H1 (cell line): ENCODE measurements around the gene NFIX. TPM values are rescaled to one million over a fixed set of nuclear protein-coding genes. Genes with fewer than 3 reads are reported as not detected.
A peak's percentile ranks its signal among the peaks of the same experiment; 100 is the strongest.

ENCODE experiments used
- ATF2 ChIP-seq: IDR thresholded peaks from 2 replicates; pipeline ENCODE4 v1.6.1; 2012; ENCODE audit warnings: low read length, inconsistent platforms
- ATF3 ChIP-seq: IDR thresholded peaks from 2 replicates; pipeline ENCODE4 v1.6.1; 2011; ENCODE audit warnings: low read depth, mild to moderate bottlenecking, low read length; ENCODE audit not compliant: insufficient read depth
- CHD1 ChIP-seq: IDR thresholded peaks from 2 replicates; pipeline ENCODE4 v1.6.1; 2012; ENCODE audit warnings: low read depth, low read length, improper control_type of control experiment
- CTCF ChIP-seq, 3 experiments: IDR thresholded peaks; 1 replicate in 2 of 3; 2 replicates in 1 of 3; pipeline versions ENCODE4 v1.5.1 to v1.6.1; 2011; ENCODE audit warnings: low read length in 3 of 3, mild to moderate bottlenecking in 3 of 3, inconsistent platforms in 2 of 3, low read depth in 1 of 3, moderate library complexity in 1 of 3; ENCODE audit not compliant: insufficient read depth in 1 of 3; ENCODE audit errors: control extremely low read depth in 1 of 3
- E2F6 ChIP-seq: IDR thresholded peaks from 2 replicates; pipeline ENCODE4 v1.6.1; 2012; ENCODE audit warnings: inconsistent platforms
- EGR1 ChIP-seq: IDR thresholded peaks from 2 replicates; pipeline ENCODE4 v1.6.1; 2011; ENCODE audit warnings: low read depth, low read length, borderline replicate concordance
- EP300 ChIP-seq, 2 experiments: IDR thresholded peaks; 1 replicate in 1 of 2; 2 replicates in 1 of 2; pipeline ENCODE4 v1.6.1; 2011 to 2012; ENCODE audit warnings: low read depth in 2 of 2, low read length in 2 of 2, mild to moderate bottlenecking in 2 of 2, borderline replicate concordance in 1 of 2, inconsistent platforms in 1 of 2, moderate library complexity in 1 of 2
- JUN ChIP-seq: IDR thresholded peaks from 2 replicates; pipeline ENCODE4 v1.6.1; 2011; ENCODE audit warnings: low read depth, mild to moderate bottlenecking, improper control_type of control experiment, low read length
- KDM1A ChIP-seq: fragments of 200-600, 300-600 bp; sonication (generic); IDR thresholded peaks from 2 replicates; pipeline ENCODE4 v1.7.1; 2016; ENCODE audit warnings: mild to moderate bottlenecking, low read length, borderline replicate concordance
- MAX ChIP-seq: IDR thresholded peaks from 2 replicates; pipeline ENCODE4 v1.6.1; 2012; ENCODE audit warnings: inconsistent platforms
- NRF1 ChIP-seq: IDR thresholded peaks from 2 replicates; pipeline ENCODE4 v1.6.1; 2011; ENCODE audit warnings: mild to moderate bottlenecking, low read depth, low read length, improper control_type of control experiment
- RNF2 ChIP-seq: fragments of 200-900, 300-1000 bp; sonication (generic); IDR thresholded peaks from 2 replicates; pipeline ENCODE4 v1.7.1; 2016; ENCODE audit warnings: borderline replicate concordance, low read depth, mild to moderate bottlenecking, antibody characterized with exemption, low read length; ENCODE audit not compliant: poor library complexity, severe bottlenecking; ENCODE audit errors: missing control alignments
- SIRT6 ChIP-seq: IDR thresholded peaks from one replicate; pipeline ENCODE4 v1.7.1; 2012; ENCODE audit warnings: low read length, inconsistent platforms
- SP1 ChIP-seq: IDR thresholded peaks from 2 replicates; pipeline ENCODE4 v1.6.1; 2011; ENCODE audit warnings: low read depth, low read length
- SP2 ChIP-seq: IDR thresholded peaks from 2 replicates; pipeline ENCODE4 v1.6.1; 2012; ENCODE audit warnings: mild to moderate bottlenecking, low read length, inconsistent platforms
- TBP ChIP-seq: IDR thresholded peaks from 2 replicates; pipeline ENCODE4 v1.6.1; 2011; ENCODE audit warnings: low read depth, low read length, improper control_type of control experiment
- TEAD4 ChIP-seq: IDR thresholded peaks from 2 replicates; pipeline ENCODE4 v1.6.1; 2012; ENCODE audit warnings: low read depth, low read length, inconsistent platforms, mixed read lengths
- USF2 ChIP-seq: IDR thresholded peaks from 2 replicates; pipeline ENCODE4 v1.6.1; 2011; ENCODE audit warnings: low read length, improper control_type of control experiment
- polyA plus RNA-seq, 7 experiments: library from polyadenylated mRNA; depleted of rRNA in 3 of 7; stranded (reverse) in 5 of 7; unstranded in 2 of 7; fragments of >200 nt in 5 of 7; fragments of 200-250 nt in 2 of 7; gene quantifications; 1 replicate in 5 of 7; 2 replicates in 1 of 7; 4 replicates in 1 of 7; pipeline versions ENCODE4 v1.2.1 to v1.2.3, GENCODE V29; 2011 to 2013; ENCODE audit warnings: missing spikeins in 2 of 7, mixed read lengths in 2 of 7
- total RNA-seq: library from RNA; stranded (reverse); fragmentation: NEBNext Ultra II Directional; extraction: Animal tissue kit (Norgen Biotek cat#: 25700); gene quantifications from 2 replicates; pipeline ENCODE4 v1.2.1, GENCODE V29; 2021

Gene NFIX
- total and polyA plus RNA-seq, 2 of the 8 experiments (the other 6 are each of a cell fraction or from before 2014, with no cell fraction given) = 0.03 to 0.20 TPM

GRCh38 chr19:13104360-13104847 lies 109.1 kb downstream of the NFIX start (continued):
- TF ChIP-seq USF2 (no peak), TBP (no peak), SP2 (no peak), NRF1 (no peak), E2F6 (0 out of 2 replicates have a peak, but pooled peaks have one; percentile 24), SIRT6 (no peak), JUN (no peak), TEAD4 (no peak), CTCF (IDR thresholded peaks at IDR 0.05; ENCODE audit: control extremely low read depth in 1 of 3, insufficient read depth in 1 of 3, low read depth in 1 of 3, low read length in 3 of 3) (peak; percentile 83 to 95 (median 86)), KDM1A (no peak), EGR1 (no peak), CHD1 (no peak), SP1 (no peak), MAX (peak; percentile 53), EP300 (IDR thresholded peaks at IDR 0.05; ENCODE audit: borderline replicate concordance in 1 of 2, low read depth in 2 of 2, low read length in 2 of 2) (no peak), ATF3 (no peak), RNF2 (no peak), ATF2 (no peak)
